ENCODE measurements around the gene STKLD1. TPM values are rescaled to one million over a fixed set of nuclear protein-coding genes. Genes with fewer than 3 reads are reported as not detected.

STKLD1 gene
- total RNA-seq, 2 experiments from 2014 or later, result 0.59 to 1.0 TPM

- H3K27me3 ChIP-seq (ENCODE audit: control insufficient read depth in 1 of 2, insufficient read depth in 2 of 2, low read length in 2 of 2), result no peaks in the 10 kb centered on the region
- Mint-ChIP-seq H3K36me3 (ENCODE audit: low read depth) (peaks cover 8% of the 10 kb centered on the region), H3K4me3 (peak overlapping the region; percentile 82), H3K27me3 (no peaks in the 10 kb centered on the region), H3K4me1 (ENCODE audit: low read depth) (peaks cover 21% of the 10 kb centered on the region), H3K27ac (peak overlapping the region; percentile 42), H3K9me3 (no peaks in the 10 kb centered on the region)
- no peak overlapping the region for H3K4me3 ChIP-seq (ENCODE audit: low read length)
- TF ChIP-seq CTCF (IDR thresholded peaks at IDR 0.05), result no peak
- intact Hi-C loops (cut with DNase I, micrococcal nuclease), result loop anchor here in 1 of 2 experiments (5.0 kb wide), 2 partner anchors 39 to 84 kb away; partner anchors contain the start of gene REXO4
- DNase-seq (no peak), ATAC-seq (ENCODE audit: poor library complexity) (no peak)
- H3K27ac ChIP-seq (ENCODE audit: low read depth in 1 of 2, low read length in 2 of 2), result no peak overlapping the region
- no peaks in the 10 kb centered on the region for H3K9me3 ChIP-seq (ENCODE audit: control insufficient read depth in 1 of 2, insufficient read depth in 1 of 2, low read length in 2 of 2)
- POLR2A ChIA-PET, result interaction anchor here (0.5 to 2.4 kb wide), 2 partner anchors 31 to 1217 kb away, joined by 3 to 26 read pairs; partner anchors contain the start of genes MED22 and RPL7A
- CTCF ChIA-PET, result interaction anchor here (1.0 to 2.5 kb wide), 2 partner anchors 22 to 31 kb away, joined by 3 to 7 read pairs; partner anchors contain the start of genes MED22, RPL7A, SURF1 and SURF2
- peaks cover 28% of the 10 kb centered on the region for H3K4me1 ChIP-seq (ENCODE audit: insufficient read depth, low read length)
- peaks cover 5% of the 10 kb centered on the region for H3K36me3 ChIP-seq (ENCODE audit: insufficient read depth, low read length)
These were observed 2.3 kb downstream of the STKLD1 start for GRCh38 chr9:133378408-133378962.

- Mint-ChIP-seq H3K9me3 (no peaks in the 10 kb centered on the region), H3K4me3 (no peak overlapping the region), H3K27ac (no peak overlapping the region), H3K27me3 (no peaks in the 10 kb centered on the region), H3K36me3 (ENCODE audit: low read depth) (peaks cover 7% of the 10 kb centered on the region), H3K4me1 (ENCODE audit: low read depth) (peaks cover 14% of the 10 kb centered on the region)
- ChIA-PET POLR2A (no interaction called here), CTCF (no interaction called here)
- no peaks in the 10 kb centered on the region for H3K9me3 ChIP-seq (ENCODE audit: control insufficient read depth in 1 of 2, insufficient read depth in 1 of 2, low read length in 2 of 2)
- H3K27ac ChIP-seq (ENCODE audit: low read depth in 1 of 2, low read length in 2 of 2), result no peak overlapping the region
- intact Hi-C loops (cut with DNase I, micrococcal nuclease), result loop anchor here in 1 of 2 experiments (5.0 kb wide), 2 partner anchors 38 to 83 kb away; partner anchors contain the start of gene REXO4
- DNase-seq, result no peak
- TF ChIP-seq CTCF (IDR thresholded peaks at IDR 0.05), result no peak
- no peaks in the 10 kb centered on the region for H3K36me3 ChIP-seq (ENCODE audit: insufficient read depth, low read length)
- no peak overlapping the region for H3K4me3 ChIP-seq (ENCODE audit: low read length)
- peaks cover 19% of the 10 kb centered on the region for H3K4me1 ChIP-seq (ENCODE audit: insufficient read depth, low read length)
- no peak for ATAC-seq (ENCODE audit: poor library complexity)
- H3K27me3 ChIP-seq (ENCODE audit: control insufficient read depth in 1 of 2, insufficient read depth in 2 of 2, low read length in 2 of 2), result no peaks in the 10 kb centered on the region
These were observed 3.3 kb downstream of the STKLD1 start for GRCh38 chr9:133379153-133380086.

DNA sequence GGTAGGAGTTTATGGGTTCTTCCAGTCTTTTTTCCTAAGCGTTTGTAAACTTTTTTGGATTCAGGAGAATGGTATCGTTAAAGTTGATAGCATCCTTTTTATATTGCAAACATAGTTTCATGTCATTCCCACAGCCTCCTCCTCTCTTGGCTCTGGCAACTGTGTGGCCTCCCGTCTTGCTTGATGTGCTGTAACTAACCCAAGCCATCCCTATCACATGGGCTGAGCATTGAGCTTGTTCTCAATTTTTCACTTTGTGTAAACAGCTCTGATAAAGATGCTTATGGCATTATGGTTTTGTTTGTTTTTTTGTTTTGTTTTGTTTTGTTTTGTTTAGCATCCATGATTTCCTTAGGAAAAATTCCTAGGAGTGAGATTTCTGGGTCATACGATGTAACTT, 4.6 kb downstream of the STKLD1 start:
- POLR2A ChIA-PET, result no interaction called here
- no peaks in the 10 kb centered on the region for H3K27me3 Mint-ChIP-seq

More for the DNA sequence above, 4.6 kb downstream of the STKLD1 start:
- Histone ChIP-seq H3K9me3 (ENCODE audit: control insufficient read depth in 1 of 2, insufficient read depth in 1 of 2, low read length in 2 of 2) (no peaks in the 10 kb centered on the region), H3K27me3 (ENCODE audit: control insufficient read depth in 1 of 2, insufficient read depth in 2 of 2, low read length in 2 of 2) (no peaks in the 10 kb centered on the region), H3K4me1 (ENCODE audit: insufficient read depth, low read length) (peaks cover 9% of the 10 kb centered on the region), H3K4me3 (ENCODE audit: low read length) (no peak overlapping the region), H3K36me3 (ENCODE audit: insufficient read depth, low read length) (no peaks in the 10 kb centered on the region), H3K27ac (ENCODE audit: low read depth in 1 of 2, low read length in 2 of 2) (no peak overlapping the region)
- no peak for TF ChIP-seq CTCF (IDR thresholded peaks at IDR 0.05)
- no peak for DNase-seq
- Mint-ChIP-seq H3K36me3 (ENCODE audit: low read depth) (no peaks in the 10 kb centered on the region), H3K4me3 (no peak overlapping the region), H3K9me3 (no peaks in the 10 kb centered on the region), H3K4me1 (ENCODE audit: low read depth) (peaks cover 7% of the 10 kb centered on the region), H3K27ac (no peak overlapping the region)
- CTCF ChIA-PET, result no interaction called here
- ATAC-seq (ENCODE audit: poor library complexity), result no peak
- intact Hi-C loops (cut with DNase I, micrococcal nuclease), result no loop called here
